Measurements from ENCODE around the gene PTX3.

PTX3 gene

GRCh38 chr3:157436583-157437291, at the start of gene PTX3:
PTX3 (plus strand) TSS chr3:157436850; CDS start chr3:157436934, 84 bp downstream.
- DNase-seq, result peak; percentile 28

- no peak for DNase-seq
Observed at GRCh38 chr3:157387708-157388435, 48.8 kb upstream of the PTX3 start.

- DNase-seq, result no peak
Observed at GRCh38 chr3:157388976-157389375, 47.7 kb upstream of the PTX3 start.

GRCh38 chr3:157390713-157391515, 45.7 kb upstream of the PTX3 start:
- DNase-seq, result no peak

GRCh38 chr3:157392104-157392503, 44.5 kb upstream of the PTX3 start:
- no peak for DNase-seq

GRCh38 chr3:157393113-157393512, 43.5 kb upstream of the PTX3 start:
- no peak for DNase-seq

GRCh38 chr3:157394411-157394810, 42.2 kb upstream of the PTX3 start:
- no peak for DNase-seq

- no peak for DNase-seq
Observed at GRCh38 chr3:157398598-157398997, 38.1 kb upstream of the PTX3 start.

- no peak for DNase-seq
Observed at GRCh38 chr3:157404381-157404780, 32.3 kb upstream of the PTX3 start.

GRCh38 chr3:157405457-157405856, 31.2 kb upstream of the PTX3 start:
- no peak for DNase-seq

GRCh38 chr3:157406394-157406793, 30.3 kb upstream of the PTX3 start:
- no peak for DNase-seq

- no peak for DNase-seq
Observed at GRCh38 chr3:157407769-157408168, 28.9 kb upstream of the PTX3 start.

GRCh38 chr3:157408499-157409149, 28.0 kb upstream of the PTX3 start:
- DNase-seq, result no peak

GRCh38 chr3:157409516-157409915, 27.1 kb upstream of the PTX3 start:
- DNase-seq, result no peak

GRCh38 chr3:157410945-157411344, 25.7 kb upstream of the PTX3 start:
- no peak for DNase-seq

- no peak for DNase-seq
Observed at GRCh38 chr3:157412323-157412855, 24.3 kb upstream of the PTX3 start.

- DNase-seq, result no peak
Observed at GRCh38 chr3:157414861-157415260, 21.8 kb upstream of the PTX3 start.

- no peak for DNase-seq
Observed at GRCh38 chr3:157416347-157417087, 20.1 kb upstream of the PTX3 start.

GRCh38 chr3:157417247-157417646, 19.4 kb upstream of the PTX3 start:
- no peak for DNase-seq

- no peak for DNase-seq
Observed at GRCh38 chr3:157418104-157418503, 18.5 kb upstream of the PTX3 start.

GRCh38 chr3:157420606-157421130, 16.0 kb upstream of the PTX3 start:
- no peak for DNase-seq

GRCh38 chr3:157423337-157423736, 13.3 kb upstream of the PTX3 start:
- DNase-seq, result no peak

All from stimulated activated CD8-positive, alpha-beta memory T cell treated with anti-CD3 and anti-CD28 coated beads, Interleukin-4, amount 100 ng/mL, for 48 hours (primary cell).